NOMO-1 treated with DMSO at 0.1 percent for 48 hours (cell line): Measurements from ENCODE around the gene OR1J2.
"Not testable (repeated sequence)": the region's sequence is repeated elsewhere in the genome, so short reads cannot be mapped to it uniquely, and the experiment has no call there.

Experiments
- DNase-seq: peaks from one replicate; lab custom pipeline; 2025; ENCODE audit not compliant: unreplicated experiment; lab: John Stamatoyannopoulos, UW

The OR1J2 gene

GRCh38 chr9:122510502-122510901 lies at the start of gene OR1J2:
OR1J2 (plus strand) TSS chr9:122510802; CDS start chr9:122510802, 0 bp downstream.
- DNase-seq: no peak

- peak; percentile 43 for DNase-seq
Measured at GRCh38 chr9:122463828-122464632, 46.6 kb upstream of the OR1J2 start.

- DNase-seq: peak; percentile 80
Measured at GRCh38 chr9:122464633-122465567, 45.7 kb upstream of the OR1J2 start.

DNA sequence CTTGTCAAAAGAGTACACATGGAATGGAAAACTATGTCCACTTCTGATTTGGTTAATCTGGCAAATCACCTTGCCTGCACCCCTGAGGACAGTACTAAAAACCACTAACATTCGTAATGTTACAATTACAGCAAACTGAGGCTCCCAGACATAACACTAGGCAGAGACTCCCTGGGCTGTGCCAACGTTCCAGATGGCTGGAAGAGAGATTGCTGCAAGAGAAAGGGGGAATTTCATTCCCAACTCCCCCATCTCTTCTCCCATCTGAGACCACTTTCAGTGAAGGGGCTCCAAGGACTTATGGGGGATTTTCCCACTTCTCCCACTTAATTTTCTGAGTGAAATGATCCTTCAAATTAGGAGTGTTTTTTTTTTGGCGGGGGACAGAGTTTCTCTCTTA lies 44.1 kb upstream of the OR1J2 start:
- DNase-seq: no peak

GRCh38 chr9:122468735-122469134 lies 41.9 kb upstream of the OR1J2 start:
- no peak for DNase-seq

DNA sequence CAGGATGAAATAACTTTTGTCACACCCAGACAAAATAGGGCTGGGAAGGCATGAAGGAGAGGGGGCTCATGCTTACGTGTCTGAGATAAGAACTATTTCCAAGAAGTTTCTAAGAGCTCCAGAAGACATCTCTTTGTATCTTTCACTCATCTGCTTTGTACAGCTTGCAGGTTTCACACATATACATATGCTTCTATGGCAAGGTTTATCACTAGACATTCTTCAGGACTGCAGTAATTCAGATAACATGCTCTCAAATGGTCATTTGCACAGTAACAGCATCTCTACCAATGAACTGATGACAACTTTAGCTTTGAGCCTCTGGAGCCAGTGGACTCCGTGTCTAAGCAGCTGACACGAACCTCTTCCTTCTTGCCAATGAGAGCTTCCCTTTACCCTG lies 36.0 kb upstream of the OR1J2 start:
- DNase-seq: no peak

DNA sequence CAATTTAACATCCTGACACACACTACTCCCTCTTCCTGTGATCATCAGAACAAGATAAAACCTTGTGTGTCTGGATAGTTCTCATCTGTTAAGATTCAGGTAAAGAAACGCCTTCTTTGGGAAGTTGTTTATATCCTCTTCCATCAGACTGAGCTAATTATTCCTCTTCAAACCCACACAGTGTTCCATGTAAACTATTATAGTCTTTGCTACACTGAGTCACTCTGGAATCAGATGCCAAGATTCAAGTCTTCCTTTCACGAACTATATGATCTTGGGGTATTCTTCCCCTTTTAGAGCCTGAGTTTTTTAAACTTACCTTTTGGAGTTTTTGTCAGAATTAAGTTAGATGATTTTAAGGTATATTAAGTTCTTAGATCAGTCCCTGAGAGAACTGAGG lies 34.9 kb upstream of the OR1J2 start:
- no peak for DNase-seq

GRCh38 chr9:122477346-122477745 lies 33.3 kb upstream of the OR1J2 start:
- no peak for DNase-seq

DNA sequence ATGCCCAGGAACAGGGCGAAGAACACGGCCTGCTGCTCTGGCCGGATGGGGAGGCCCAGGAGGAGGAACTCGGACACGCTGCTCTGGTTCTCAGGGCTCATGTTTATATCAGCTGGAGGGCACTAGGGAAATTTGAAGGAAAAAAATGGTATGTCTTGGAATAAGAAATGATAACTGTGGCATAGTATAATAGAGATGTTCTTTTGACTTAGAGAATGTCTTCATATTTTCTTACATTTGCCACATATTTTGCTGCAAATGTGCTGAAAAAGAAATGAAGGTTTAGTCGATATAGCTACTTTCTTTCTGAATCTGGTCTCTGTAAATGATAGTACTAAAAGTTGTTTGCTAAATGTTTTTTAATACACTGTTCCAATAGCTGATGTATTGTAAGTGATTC lies 32.8 kb upstream of the OR1J2 start, which contains the start of gene OR1J1:
OR1J1 (minus strand) TSS at position 101 of the 400 bp plus-strand sequence; CDS start at position 101, 0 bp downstream.
- no peak for DNase-seq

DNA sequence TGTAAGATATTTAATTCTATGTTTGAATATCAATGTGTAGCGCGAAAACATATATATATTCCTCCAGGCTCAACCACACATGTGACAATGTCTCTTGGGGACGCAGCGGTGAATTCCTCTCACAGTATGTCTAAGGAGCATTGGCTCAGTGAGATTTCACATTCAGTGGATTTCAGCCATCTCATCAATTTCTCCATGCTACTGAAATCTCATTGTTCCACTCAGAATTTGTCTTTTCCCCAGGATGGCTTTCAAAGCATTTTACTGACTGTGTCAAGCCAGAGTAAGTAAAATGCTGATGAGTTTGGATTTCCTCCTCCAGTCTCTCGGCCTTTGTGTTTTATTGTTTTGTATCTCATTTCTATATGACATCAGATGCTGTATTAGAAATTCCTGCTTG lies 31.5 kb upstream of the OR1J2 start:
- no peak for DNase-seq

DNA sequence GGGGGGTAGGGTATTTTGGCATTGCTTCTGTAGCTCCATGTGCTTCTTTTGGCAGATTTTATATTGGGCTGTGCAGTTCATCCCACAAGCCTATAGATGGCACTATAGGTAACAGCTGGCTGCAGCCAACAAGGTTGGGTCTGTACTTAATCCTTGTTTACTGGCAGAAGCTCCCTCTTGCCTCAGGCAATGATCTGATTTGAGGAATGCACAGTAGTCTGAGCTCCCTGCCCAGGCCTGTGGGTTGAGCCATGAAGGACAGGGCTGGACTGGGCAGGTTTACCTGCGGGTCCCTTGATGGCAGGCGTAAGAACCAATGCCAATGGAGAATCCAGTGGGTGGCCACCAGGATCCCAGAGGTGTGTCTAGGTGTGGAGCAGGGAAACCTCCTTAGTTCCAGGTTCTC lies 11.7 kb upstream of the OR1J2 start:
- no peak for DNase-seq

- no peak for DNase-seq
Measured at GRCh38 chr9:122506964-122507363, 3.6 kb upstream of the OR1J2 start.

DNA sequence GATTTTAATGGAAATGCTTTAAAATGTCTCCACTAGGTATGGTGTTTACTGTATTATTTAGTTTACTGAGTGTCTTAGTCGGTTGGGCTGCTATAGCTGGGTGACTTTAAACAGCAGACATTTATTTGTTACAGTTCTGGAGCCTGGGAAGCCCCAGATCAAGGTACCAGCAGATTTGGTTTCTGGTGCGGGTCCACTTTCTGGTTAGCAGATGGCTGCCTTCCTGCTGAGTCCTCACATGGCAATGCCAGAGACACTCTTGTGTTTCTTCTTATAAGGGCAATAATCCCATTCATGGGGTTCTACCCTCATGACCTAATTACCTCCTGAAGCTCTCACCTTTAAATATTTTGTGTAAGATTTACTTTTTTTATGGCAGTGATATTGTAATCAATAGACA lies 7.6 kb downstream of the OR1J2 start:
- no peak for DNase-seq

DNA sequence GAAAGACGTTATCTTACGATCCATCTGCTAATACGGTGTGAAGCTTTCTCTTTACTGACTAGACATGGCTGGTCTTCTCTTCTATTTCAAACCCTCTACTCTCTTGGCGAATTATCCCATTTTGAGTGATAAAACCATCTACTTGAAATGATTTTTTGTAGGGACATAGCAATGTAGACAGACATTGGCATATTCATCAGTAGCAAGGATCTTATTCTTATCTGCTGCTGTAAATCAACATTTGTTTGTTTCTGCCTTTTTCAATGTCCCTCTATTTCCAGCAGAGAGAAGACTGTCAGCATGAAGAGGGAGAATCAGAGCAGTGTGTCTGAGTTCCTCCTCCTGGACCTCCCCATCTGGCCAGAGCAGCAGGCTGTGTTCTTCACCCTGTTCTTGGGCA lies 8.2 kb downstream of the OR1J2 start, which contains the start of gene OR1J4:
OR1J4 (plus strand) TSS at position 301 of the 400 bp plus-strand sequence; CDS start at position 301, 0 bp downstream.
- no peak for DNase-seq

DNA sequence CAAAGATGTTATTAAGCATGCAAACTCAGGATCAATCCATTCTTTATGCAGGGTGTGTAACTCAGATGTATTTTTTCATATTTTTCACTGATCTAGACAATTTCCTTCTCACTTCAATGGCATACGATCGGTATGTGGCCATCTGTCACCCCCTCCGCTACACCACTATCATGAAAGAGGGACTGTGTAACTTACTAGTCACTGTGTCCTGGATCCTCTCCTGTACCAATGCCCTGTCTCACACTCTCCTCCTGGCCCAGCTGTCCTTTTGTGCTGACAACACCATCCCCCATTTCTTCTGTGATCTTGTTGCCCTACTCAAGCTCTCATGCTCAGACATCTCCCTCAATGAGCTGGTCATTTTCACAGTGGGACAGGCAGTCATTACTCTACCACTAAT lies 8.8 kb downstream of the OR1J2 start:
- no peak for DNase-seq

GRCh38 chr9:122526602-122527001 lies 16.0 kb downstream of the OR1J2 start:
- no peak for DNase-seq

GRCh38 chr9:122527193-122527592 lies 16.6 kb downstream of the OR1J2 start, which contains the start of gene OR1N1:
OR1N1 (minus strand) TSS chr9:122527293; CDS start chr9:122527293, 0 bp downstream.
- no peak for DNase-seq

GRCh38 chr9:122531157-122531556 lies 20.6 kb downstream of the OR1J2 start:
- DNase-seq: not testable (repeated sequence)

- no peak for DNase-seq
Measured at GRCh38 chr9:122536134-122536533, 25.5 kb downstream of the OR1J2 start.

DNA sequence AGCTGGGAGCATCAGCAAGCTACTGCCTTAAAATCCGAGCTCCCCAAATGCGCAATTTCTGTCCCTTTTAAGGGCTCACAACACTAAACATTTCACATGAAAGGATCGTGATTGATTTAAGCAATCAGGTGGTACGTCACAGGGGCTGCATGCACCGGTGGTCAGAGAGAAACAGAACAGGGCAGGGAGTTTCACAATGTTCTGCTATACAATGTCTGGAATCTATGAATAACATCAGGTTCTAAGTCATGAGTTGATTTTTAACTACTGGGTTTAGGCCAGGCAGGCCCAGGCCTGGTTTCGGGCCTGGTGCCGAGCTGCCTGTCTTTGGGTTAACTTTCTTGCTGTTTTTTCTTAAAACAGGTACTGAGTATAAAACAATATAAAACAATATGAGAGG lies 26.5 kb downstream of the OR1J2 start:
- not testable (repeated sequence) for DNase-seq

DNA sequence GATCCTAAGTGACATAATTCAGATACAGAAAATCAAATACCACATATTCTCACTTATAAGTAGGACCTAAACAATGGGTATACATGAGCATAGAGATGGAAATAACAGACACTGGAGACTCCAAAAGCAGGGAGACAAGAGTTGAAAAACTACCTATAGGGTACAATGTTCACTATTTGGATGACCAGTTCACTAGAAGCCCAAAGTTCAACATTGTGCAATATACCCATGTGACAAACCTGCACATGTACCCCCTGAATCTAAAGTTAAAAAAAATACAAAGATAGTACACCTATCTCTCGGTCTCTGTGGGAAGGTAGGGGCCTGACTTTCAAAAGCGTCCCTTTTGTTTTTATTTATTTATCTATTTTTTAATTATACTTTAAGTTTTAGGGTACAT lies 28.2 kb downstream of the OR1J2 start:
- no peak for DNase-seq

- DNase-seq: no peak
Measured at GRCh38 chr9:122546196-122546595, 35.6 kb downstream of the OR1J2 start.
